ENCODE data around the gene BAZ1A.
"Not testable (repeated sequence)": the region's sequence is repeated elsewhere in the genome, so short reads cannot be mapped to it uniquely, and the experiment has no call there.

BAZ1A gene

GRCh38 chr14:34857689-34858449, 17.3 kb downstream of the BAZ1A start:
- no peak for DNase-seq

- DNase-seq = no peak
Observed at GRCh38 chr14:34853041-34853440, 22.1 kb downstream of the BAZ1A start.

DNA sequence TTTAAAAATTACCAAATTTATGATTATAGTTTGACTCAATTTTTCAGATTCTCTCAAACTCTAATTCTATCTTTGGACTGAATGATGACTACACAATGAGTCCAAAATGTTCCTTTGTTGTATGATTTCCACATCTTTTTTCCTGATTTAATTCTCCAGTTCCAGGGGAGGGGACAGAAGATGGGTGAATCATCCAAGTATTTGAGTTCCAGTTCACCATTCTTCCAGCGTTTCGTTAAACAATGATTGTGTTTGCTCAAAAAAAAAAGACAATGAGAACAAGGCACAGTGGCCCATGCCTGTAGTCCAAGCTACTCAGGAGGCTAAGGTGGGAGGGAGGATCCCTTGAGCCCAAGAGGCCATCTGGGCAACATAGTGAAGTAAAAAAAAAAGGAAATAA, 23.8 kb downstream of the BAZ1A start:
- DNase-seq = no peak

DNA sequence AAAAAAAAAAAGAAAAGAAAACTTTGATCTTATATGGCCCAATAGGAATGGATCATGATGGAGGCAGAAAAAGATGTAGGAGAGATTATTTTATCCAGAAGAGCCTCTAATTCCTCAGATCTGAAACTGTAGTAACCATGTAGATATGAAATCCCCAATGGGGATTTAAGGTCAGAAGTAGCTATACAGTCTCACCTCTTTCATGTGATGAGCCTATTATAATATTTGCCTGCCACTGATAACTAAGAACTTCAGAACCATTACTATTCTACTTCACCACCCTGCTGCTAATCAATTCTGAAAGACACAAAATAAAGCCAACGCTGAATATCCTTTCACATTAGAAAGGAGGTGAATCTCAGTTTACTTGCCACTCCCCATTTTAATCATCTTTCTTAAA, 29.3 kb downstream of the BAZ1A start:
- DNase-seq = no peak

GRCh38 chr14:34843011-34843554, 32.1 kb downstream of the BAZ1A start:
- DNase-seq = no peak

GRCh38 chr14:34837801-34838322, 37.3 kb downstream of the BAZ1A start:
- DNase-seq = no peak

- DNase-seq = no peak
Observed at GRCh38 chr14:34835312-34835711, 39.8 kb downstream of the BAZ1A start.

GRCh38 chr14:34833549-34834523, 41.3 kb downstream of the BAZ1A start:
- no peak for DNase-seq

DNA sequence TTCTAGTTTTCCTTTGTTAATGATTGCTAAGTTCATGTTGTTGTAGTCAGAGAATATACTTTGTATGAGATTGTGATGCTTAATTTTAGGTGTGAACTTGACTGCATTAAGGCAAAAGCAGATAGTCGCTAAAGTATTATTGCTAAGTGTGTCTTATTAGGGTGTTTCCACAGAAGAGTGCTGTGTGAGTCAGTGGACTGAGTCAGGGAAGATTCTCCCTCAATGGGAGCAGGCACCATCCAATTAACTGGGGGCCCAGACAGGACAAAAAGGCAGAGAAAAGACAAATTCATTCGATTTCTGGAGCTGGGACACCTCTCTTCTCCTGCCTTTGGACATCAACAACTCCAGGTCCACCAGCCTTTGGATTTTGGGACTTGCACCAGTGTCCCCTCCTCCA, 48.5 kb downstream of the BAZ1A start:
- no peak for DNase-seq

DNA sequence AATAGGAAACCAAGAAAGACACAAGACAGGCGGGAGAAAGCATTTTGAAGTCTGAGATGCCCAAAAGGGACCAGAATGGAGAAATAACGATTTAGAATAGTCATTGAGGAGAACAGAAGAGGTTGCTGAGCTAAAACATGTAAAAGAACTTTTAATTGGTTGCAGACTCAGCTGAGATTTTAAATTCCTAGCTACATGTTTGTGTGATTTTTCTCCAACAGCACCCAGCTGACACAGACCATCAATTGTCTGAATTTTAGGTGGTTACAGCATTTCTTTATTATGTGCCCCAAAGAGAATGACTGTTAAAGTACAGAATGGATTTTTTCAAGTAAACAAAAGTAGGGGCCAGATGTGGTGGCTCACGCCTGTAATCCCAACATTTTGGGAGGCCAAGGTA, 50.3 kb downstream of the BAZ1A start:
- no peak for DNase-seq

GRCh38 chr14:34824256-34824655, 50.9 kb downstream of the BAZ1A start:
- no peak for DNase-seq

DNA sequence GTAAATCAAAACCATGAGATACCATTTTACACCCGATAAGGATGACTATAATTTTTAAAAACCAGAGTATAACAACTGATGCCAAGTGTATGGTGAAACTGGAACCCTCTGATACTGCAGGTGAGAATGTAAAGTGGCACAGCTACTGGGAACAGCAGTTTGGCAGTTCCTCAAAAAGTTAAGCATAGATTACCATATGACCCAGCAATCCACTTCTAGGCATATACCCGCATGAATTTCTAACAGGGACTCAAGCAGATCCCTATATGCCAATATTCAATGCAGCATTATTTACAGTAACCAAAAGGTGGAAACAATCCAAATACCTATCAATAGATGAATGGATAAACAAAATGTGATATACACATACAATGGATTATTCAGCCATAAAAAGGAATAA, 57.4 kb downstream of the BAZ1A start:
- DNase-seq = no peak

- DNase-seq = no peak
Observed at GRCh38 chr14:34810028-34810427, 65.1 kb downstream of the BAZ1A start.

- no peak for DNase-seq
Observed at GRCh38 chr14:34806257-34806656, 68.9 kb downstream of the BAZ1A start.

- DNase-seq = no peak
Observed at GRCh38 chr14:34804933-34805332, 70.2 kb downstream of the BAZ1A start.

DNA sequence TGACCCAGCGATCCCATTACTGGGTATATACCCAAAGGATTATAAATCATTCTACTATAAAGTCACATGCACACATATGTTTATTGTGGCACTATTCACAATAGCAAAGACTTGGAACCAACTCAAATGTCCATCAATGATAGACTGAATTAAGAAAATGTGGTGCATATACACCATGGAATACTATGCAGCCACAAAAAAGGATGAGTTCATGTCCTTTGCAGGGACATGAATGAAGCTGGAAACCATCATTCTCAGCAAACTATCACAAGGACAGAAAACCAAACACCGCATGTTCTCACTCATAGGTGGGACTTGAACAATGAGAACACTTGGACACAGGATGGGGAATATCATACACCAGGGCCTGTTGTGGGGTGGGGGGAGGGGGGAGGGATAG, 76.3 kb downstream of the BAZ1A start:
- DNase-seq = not testable (repeated sequence)

GRCh38 chr14:34797747-34798583, 77.2 kb downstream of the BAZ1A start:
- no peak for DNase-seq

- no peak for DNase-seq
Observed at GRCh38 chr14:34796902-34797301, 78.3 kb downstream of the BAZ1A start.

DNA sequence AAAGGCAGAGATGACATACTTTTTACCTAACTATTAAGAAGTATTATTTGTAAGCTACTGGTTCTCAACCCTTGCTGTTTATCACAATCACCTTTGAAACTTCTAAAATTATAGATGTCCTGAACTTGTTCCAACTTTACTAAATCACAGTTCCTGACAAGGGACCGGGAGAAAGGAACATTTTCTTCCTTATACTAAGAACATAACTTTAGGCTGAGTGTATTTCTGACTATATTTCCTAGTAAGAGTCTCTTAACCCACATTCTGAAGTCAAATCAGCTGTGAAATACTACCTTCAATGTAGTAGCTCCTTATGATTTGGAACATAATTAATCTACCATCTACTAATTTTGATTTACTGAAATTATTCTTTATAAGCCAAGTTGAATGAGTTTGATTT, 80.2 kb downstream of the BAZ1A start:
- no peak for DNase-seq

DNA sequence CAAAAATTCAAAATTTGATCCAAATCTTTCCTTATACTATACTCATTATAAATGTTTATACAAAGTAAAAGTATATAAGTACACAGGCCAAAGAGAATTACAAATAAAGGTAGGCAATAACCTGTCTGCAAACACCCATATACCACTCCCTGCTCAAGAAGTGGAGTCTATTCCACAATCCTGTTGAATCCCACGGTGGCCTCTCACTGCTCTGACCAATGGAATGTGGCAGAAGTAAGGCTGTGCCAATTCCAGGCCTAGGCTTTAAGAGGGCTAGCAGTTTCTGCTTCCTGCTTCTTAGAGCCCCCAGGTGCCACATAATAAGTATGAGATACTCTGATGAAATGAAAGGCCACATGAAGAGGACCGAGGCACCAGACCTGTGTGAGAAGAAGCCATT, 80.9 kb downstream of the BAZ1A start:
- DNase-seq = no peak

- DNase-seq = no peak
Observed at GRCh38 chr14:34792598-34792997, 82.6 kb downstream of the BAZ1A start.

DNA sequence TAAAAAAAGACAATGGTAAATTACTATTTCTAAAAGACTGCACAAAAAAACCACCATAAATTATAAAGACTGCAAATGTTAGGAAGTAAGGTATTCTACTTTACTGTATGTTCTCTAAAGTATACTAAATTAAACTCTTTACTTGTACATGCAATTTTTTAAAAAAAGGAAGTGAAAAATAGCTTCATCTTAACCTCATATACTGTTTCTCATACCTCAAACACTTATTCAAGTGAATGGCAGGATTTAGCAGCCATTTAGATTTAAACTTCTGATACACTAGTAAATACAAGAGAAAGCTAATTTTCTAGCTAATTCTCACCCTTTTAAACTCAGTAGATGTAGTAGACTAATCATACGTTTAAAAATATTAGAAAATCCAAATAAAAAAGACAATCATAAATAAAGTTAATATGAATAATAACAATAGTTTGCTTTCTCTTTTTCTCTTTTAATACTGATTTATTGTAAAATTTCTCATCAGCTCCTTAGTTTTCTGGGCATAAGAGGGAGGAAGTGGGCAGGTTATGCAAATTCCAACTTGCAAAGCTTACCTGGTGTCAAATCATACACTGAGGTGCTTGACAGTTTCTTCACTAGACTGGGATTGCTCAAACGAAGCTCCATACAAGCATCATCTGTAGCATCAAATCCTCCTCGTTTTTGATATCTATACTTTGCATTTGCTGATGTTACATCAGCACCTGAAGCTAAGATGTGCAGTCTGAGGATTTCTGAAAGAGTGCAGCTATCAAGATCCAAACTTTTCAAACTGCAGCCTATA, 89.7 kb downstream of the BAZ1A start:
- no peak for DNase-seq

Measured in NCI-H1694 (cell line).